HuH-7.5 (cell line): ENCODE data around the gene PDE9A.

ENCODE experiments used
- DNase-seq: peaks from one replicate; pipeline ENCODE4 v3.0.0; 2011; ENCODE audit warnings: low spot score

The PDE9A gene

DNA sequence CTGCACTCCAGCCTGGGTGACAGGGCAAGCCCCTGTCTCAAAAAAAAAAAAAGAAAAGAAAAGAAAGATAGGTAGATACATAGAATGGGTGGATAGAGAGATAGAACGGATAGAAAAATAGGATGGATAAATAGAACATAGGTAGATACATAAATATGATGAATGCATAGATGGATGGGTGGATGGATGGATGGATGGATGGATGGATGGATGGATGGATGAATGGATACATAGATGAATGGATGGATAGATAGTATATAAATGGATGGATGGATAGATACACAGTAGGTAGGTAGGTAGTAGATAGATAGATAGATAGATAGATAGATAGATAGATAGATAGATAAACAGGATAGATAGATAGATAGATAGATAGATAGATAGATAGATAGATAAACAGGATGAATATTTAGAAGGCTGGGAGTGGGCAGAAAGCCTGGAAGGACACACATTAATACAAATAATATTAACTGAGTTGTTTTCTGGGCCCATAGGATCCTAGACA lies 87.0 kb downstream of the PDE9A start:
- no peak for DNase-seq

- DNase-seq: no peak
Measured at GRCh38 chr21:42741066-42741465, 87.6 kb downstream of the PDE9A start.

GRCh38 chr21:42744520-42745445 lies 91.4 kb downstream of the PDE9A start:
- no peak for DNase-seq

GRCh38 chr21:42745511-42746239 lies 92.3 kb downstream of the PDE9A start:
- DNase-seq: no peak

DNA sequence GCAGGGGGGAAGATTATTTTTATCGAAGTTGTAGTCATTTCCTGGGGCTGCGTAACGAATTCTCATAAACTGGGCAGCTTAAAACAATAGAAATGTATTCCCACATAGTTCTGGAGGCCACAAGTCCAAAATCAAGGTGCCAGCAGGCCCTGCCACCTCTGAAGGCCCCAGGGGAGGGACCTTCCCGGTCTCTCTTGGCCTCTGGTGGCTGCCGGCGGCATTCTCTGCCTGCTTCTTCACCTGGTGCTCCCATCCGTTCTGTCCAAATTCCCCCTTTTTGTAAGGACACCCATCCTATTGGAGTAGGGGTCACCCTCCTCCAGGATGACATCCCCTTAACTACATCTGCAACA lies 92.8 kb downstream of the PDE9A start:
- DNase-seq: no peak

DNA sequence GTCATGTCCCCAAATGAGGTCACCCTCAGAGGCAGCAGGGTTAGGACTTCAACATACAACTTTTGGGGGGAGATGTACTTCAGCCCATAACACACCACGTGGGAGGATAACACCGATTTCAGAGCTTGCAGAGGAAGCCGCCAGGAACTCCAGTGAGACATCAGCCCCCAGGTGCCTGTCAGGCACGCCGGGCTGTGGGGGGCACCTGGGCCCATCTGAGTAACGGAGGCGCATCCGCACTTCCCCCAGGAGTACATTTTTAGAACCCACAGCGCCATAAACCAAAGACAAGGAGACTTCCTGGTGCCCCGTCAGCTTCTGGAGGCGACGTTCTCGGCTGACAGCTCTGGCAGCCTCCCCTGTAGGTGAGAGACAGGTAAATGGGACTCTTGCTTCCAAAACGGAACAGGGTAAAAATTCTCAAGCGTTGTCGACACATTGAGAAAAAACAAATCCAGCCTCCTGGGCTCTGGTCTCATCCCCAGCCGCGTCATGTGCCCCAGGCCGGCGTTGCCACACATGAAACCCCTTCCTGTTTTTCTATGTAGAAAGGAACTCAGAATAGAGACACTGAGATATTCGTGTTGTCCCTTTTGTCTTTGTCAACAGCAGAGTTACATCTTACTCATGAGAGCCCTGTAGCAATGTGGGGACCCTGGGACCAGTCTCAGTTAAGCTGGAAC lies 93.3 kb downstream of the PDE9A start:
- no peak for DNase-seq

- DNase-seq: no peak
Measured at GRCh38 chr21:42747276-42747701, 93.9 kb downstream of the PDE9A start.

DNA sequence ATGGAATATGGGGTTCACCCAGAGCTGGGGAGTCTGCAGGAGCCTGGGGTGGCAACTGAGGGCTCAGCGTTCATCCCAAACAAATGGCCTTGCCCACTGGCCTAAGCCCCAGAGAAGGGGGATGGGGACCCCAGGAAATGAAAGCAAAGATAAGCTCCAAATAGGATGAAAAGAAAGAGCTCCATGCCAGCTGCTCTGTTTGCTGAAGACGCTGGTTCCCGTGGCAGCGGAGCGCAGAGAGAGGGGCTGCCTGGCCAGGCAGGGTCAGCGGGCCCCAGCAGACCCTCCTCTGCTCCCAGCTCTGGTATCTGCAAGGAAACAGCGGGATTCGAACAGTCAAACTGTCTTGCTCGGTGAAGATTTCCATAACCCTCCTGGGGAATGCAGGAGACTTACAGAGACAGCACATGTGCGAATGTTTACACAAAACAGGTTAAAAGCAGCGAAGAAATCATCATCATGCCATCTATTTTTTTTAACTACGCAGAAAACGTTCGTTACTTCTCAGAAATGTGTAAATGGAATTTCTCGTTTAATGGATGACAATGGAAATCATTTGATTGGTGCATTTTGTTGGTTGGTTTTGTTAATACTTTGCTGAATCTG lies 94.4 kb downstream of the PDE9A start:
- no peak for DNase-seq

DNA sequence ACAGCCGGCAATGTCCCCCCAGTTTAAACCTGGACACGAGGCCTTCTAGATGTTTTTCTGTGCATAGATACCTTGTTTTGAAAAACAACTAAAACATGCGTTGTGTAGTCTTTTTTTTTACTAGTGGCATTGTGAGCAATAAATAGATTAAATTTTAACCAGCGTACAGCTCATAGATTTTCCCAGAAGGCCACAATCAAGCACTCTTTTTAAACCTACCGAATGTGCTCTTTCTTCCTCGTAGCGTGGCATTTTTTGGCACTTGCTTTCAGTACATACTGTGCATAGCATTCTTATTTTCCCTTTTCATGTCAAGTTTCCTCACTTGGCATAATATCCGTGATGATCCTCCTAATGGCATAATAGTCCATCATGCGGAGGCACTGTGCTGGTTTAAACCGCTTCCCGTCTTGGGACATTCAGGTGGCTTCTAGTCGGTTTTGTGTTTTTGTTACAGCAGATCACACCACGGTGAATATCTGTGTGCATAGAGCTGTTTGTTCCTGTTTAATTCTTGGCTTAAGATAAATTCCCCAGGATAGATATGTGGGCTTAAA lies 95.3 kb downstream of the PDE9A start:
- no peak for DNase-seq

- DNase-seq: peak; percentile 46
Measured at GRCh38 chr21:42750737-42751530, 97.5 kb downstream of the PDE9A start.

GRCh38 chr21:42751866-42752265 lies 98.4 kb downstream of the PDE9A start:
- no peak for DNase-seq

GRCh38 chr21:42753804-42754203 lies 100.4 kb downstream of the PDE9A start:
- no peak for DNase-seq

DNA sequence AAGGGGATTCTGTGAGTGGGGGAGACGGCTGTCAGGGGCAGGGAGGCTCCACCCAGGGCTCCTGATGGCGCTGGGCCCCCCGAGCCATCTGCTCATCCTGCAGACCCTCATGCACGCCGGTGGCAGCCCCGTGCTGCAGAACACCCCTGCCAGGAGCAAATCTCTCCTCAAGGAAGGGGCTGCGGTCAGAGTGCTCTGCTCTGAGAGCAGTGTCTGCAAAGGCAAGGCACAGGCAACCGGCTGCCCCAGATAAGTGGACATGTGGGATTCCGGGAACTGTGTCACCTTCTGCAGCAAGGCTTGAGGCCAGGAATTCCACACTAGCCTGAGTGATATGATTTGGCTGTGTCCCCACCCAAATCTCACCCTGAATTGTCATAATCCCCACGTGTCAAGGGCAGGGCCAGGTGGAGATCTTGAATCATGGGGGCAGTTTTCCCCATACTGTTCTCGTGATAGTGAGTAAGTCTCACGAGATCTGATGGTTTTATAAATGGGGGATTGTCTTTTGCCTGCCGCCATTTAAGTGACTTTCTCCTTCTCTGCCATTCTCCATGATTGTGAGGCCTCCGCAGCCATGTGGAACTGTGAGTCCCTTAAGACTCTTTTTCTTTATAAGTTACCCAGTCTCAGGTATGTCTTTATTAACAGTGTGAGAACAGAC lies 101.0 kb downstream of the PDE9A start:
- DNase-seq: no peak

GRCh38 chr21:42755031-42755665 lies 101.7 kb downstream of the PDE9A start:
- no peak for DNase-seq

GRCh38 chr21:42755766-42756579 lies 102.6 kb downstream of the PDE9A start:
- no peak for DNase-seq

DNA sequence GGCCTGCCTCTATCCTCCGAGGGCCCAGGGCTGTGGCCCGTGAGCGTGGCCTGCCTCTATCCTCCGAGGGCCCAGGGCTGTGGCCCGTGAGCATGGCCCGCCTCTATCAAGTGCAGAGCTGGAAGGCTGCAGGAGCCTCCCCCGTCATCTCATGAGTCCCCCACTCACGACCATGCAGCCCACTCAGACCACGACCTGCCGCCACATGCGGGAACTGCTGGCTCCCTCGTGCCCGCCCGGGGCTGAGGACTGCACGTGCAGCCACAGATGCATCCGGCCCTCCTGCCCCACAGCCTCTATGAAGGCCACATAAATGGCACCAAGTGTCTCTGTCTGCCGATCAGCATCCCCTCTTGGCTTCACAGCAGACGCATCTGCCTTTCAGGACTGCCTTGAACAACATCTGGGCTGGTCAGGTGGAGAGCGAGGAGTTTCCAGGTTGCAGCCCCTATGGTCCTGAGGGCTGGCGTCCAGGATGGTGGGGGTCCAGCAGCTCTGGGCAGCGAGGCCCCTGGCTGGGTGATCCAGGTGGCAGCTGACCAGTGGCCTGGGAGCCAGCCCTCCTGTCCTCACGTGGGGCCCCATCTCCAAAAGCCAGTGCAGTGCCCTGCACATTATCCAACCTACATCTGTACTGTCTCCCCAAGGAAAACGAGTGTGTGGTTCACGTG lies 103.3 kb downstream of the PDE9A start:
- no peak for DNase-seq

DNA sequence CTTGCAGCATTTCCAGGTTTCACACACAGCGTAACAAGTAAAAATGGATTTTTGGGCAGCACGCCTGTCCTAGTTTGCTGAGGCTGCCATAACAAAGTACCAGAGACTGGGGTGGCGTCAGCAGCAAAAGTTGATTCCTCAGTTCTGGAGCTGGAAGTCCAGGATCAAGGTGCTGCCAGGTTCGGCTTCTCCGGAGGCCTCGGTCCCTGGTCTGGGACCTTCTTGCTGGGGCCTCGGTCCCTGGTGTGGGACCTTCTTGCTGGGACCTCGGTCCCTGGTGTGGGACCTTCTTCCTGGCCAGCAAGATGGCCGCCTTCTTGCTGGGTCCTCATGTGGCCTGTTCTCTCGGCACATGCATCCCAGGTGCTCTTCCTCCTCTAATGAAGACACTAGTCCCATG lies 104.0 kb downstream of the PDE9A start:
- no peak for DNase-seq
